Epithelial cell of proximal tubule (primary cell): Measurements from ENCODE around the gene PNO1. TPM values are rescaled to one million over a fixed set of nuclear protein-coding genes. Genes with fewer than 3 reads are reported as not detected.
A peak's percentile ranks its signal among the peaks of the same experiment; 100 is the strongest.

Experiments
- DNase-seq: peaks from one replicate; pipeline ENCODE4 v3.0.0-alpha.2; 2011; ENCODE audit warnings: low read depth
- H3K4me3 ChIP-seq: 2 replicates; pipeline ENCODE4 v1.5.1; 2011; ENCODE audit warnings: low read depth, mild to moderate bottlenecking, low read length
- CTCF ChIP-seq: conservative IDR thresholded peaks from 2 replicates; pipeline ENCODE4 v1.5.1; 2012; ENCODE audit warnings: low read depth, mild to moderate bottlenecking, low read length
- total RNA-seq: library from RNA; depleted of rRNA; stranded (reverse); fragments of >200 nt; gene quantifications from 2 replicates; pipeline ENCODE4 v1.2.3, GENCODE V29; 2015

PNO1 gene
- total RNA-seq, 1 donor from 2014 or later: 17.5 TPM

GRCh38 chr2:68121873-68122679 is 35.6 kb upstream of the PNO1 start:
- H3K4me3 ChIP-seq: peak overlapping the region; percentile 13
- peak; percentile 99 for TF ChIP-seq CTCF
- peak; percentile 18 for DNase-seq

- TF ChIP-seq CTCF: no peak
- no peak for DNase-seq
- peak overlapping the region; percentile 13 for H3K4me3 ChIP-seq
Measured at GRCh38 chr2:68122680-68122964, 35.1 kb upstream of the PNO1 start.

- no peak for DNase-seq
- no peak overlapping the region for H3K4me3 ChIP-seq
- no peak for TF ChIP-seq CTCF
Measured at GRCh38 chr2:68124321-68124720, 33.4 kb upstream of the PNO1 start.

GRCh38 chr2:68125821-68126220 is 31.9 kb upstream of the PNO1 start:
- no peak for TF ChIP-seq CTCF
- no peak for DNase-seq
- no peak overlapping the region for H3K4me3 ChIP-seq

GRCh38 chr2:68126561-68126960 is 31.1 kb upstream of the PNO1 start:
- no peak for DNase-seq
- TF ChIP-seq CTCF: no peak
- H3K4me3 ChIP-seq: no peak overlapping the region

GRCh38 chr2:68127358-68128242 is 30.1 kb upstream of the PNO1 start:
- no peak for DNase-seq
- H3K4me3 ChIP-seq: no peak overlapping the region

More at GRCh38 chr2:68127358-68128242, 30.1 kb upstream of the PNO1 start:
- TF ChIP-seq CTCF: no peak
